ENCODE results near the gene MNAT1.

MNAT1 gene

DNA sequence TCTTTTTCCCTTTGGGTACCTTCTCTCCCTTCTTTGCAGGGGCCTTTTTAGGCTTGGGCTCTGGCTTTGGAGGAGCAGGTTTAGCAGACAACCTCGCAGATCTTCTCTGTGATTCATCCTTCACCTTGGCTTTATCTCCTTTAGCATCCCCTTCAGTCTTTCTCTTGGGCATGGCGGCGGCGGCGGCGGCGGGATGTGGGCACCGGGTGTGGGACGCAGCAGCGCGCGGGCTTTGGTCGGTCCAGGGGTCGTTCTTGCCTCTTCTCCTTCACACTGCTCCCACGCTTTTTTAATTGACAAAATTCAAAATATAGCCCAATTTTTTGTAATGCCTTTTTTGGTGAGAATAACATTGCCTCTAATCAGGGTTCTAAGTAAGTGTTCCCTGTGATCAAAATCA, 237.7 kb downstream of the MNAT1 start:
- DNase-seq = no peak

DNA sequence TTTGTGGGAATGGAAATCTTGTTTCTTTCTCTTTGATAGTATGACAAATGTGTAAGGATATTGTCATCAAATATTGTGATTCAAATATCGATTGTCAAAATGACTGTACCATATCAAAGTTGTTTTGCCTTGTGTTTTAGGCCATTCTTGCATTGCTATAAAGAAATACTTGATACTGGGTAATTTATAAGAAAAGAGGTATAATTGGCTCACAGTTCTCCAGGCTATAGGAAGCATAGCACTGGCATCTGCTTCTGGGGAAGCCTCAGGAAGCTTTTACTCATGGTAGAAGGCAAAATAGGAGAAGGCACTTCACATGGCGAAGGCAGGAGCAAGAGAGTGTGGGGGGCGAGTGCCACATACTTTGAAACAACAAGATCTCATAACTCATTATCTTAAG, 238.5 kb downstream of the MNAT1 start:
- DNase-seq = no peak

DNA sequence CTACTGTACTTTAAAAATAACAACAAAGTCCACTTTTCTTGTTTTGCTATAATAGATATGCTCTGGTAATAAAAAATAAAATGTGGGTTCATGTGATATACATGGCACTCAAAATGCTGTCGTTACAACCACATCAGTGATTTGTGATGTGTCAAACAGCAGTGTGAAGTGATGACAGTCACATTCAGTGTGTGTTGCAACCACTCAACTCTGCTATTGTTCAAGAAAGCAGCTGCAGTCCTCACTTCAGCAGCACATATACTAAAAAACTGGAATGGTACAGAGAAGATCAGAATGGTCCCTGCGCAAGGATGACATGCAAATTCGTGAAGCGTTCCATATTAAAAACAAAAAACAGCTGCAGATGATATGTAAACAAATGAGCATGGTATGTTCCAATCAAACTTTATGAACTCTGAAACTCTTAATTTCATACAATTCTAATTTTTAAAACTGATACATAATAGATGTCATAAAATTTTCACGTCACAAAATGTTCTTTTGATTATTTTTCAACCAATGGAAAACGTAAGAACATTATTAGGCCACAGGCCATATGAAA, 239.6 kb downstream of the MNAT1 start:
- DNase-seq = no peak

DNA sequence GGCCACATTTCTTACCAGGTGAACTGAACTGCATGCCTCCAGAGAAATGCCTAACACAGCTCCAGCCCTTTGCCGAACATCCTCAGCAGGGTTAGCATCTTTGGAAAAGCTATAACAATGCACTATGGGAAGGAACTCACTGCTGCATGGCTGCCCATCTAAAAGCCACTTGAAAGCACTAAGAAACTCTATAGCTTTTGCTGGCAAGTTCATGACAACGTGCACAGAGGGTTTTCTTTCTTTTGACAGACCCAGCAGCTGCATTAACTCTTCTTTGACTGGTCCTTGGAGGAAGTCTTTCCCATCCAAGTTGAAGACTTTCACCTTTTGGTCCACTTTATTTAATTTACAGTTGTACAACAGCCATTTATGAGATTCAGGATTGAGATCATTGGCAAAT, 241.0 kb downstream of the MNAT1 start:
- no peak for DNase-seq

DNA sequence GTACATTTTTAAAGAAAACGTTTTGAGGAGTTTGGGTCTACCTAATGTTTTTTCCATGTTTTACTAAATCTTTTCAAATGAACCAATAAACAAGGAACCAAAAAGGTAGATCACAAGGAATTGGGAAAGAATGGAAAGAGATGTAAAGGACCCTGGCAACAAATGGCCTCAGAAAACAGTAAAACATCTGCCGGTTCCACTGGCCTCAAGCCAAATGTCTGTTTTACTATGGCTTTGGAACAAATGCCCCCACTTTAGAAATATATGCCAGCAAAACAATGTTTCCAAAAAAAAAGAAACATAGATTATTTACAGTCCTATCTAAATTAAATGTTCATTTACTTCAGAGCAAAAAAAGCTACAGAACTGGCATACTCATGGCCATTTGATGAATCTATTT, 243.3 kb downstream of the MNAT1 start:
- DNase-seq = no peak

DNA sequence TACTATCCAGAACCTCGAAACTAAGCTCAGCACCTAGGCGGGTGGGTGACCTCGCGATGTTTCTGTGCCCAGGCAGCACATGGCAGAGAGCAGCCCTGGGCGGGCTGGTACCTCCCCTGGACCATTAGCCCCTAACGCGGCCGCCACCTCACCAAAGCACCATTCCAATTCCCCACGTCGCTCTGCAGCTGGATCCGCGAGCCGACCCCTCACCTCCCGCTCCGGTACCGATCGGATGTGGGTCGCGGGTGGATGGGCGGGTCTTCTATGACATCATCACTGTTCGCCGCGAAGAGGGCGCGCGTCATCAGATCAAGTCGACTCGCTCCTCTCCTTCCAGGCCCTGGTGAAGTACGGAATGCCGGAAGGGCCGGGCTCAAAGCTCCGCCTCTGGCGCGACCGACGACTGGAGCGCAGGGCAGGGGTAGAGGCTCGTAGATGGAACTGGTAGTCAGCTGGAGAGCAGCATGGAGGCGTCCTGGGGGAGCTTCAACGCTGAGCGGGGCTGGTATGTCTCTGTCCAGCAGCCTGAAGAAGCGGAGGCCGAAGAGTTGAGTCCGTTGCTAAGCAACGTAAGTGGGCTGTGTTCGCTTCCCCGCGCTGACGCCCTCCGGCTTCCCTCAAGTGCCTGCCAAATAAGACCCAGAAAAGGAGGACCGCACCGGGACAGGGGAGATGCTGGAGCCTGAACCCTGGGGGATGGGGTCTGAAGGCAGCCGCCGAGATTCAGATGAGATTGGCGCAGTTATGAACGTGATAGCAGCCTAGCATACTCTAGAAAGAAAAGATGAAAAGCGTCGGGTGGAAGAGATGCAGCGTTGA, 246.5 kb downstream of the MNAT1 start, which contains the start of the genes SLC38A6 and TRMT5:
Gene SLC38A6 (plus strand): TSS at position 435 of the 822 bp plus-strand sequence. CDS start 33 bp downstream, at position 468.
Gene TRMT5 (minus strand): TSS at position 269 of the 822 bp plus-strand sequence. CDS start 106 bp downstream, at position 163.
- DNase-seq = peak; percentile 85

DNA sequence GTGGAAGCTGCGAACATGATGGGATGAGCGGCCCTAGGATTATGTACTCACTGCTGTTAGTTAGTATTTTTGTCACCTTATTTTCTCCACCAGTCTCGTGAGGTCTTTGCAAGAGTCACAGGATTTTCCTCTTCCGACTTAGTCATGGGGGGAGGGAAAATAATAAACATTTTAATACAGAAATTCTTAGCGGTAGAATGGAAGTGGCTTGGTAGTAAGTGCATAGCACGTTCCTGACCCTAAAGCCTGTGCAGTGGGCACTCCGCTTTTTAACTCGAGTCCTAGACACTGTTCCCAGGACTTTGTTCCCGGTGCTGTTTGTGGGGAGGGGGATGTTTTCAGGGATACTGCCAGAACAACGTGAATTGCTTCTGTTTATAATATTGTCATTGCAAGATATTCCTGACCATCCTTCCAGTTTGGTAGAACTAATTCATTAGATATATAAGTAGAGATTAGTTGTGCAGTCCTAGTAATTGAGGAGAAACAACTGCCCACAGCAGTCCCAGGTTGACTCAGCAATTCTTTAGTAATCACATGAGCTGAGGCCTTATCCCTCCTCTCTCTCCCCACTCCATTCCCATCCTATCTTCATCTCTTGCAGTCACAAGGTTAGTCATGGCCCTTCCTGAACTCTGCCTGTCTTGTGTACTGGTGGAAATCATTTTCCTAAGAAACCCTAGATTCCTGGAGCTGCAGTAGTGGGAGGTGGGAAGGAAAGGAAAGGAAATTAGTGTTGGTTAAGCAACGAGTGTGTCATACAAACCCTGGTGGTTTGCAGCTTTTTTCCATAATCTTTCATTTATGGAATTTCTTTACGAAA, 247.3 kb downstream of the MNAT1 start:
- DNase-seq = no peak

DNA sequence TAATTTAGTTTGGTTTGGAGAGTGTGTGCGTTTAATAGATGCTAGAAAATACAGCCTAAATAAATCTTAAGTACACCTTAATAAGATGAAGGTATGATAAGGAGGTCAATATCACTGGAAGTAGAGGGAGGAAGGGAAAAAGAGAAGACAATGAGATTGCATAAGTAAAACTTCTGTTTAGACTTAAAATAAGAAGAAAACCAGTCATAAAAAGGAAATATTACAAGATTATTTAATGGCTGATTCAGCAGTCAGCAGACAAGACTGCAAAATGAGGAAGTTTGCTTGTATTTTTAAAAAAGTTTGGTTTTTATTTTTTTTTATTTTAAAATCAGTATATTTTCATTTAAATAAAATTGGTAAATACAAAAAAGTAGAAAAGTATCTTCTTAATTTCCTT, 249.6 kb downstream of the MNAT1 start:
- no peak for DNase-seq

DNA sequence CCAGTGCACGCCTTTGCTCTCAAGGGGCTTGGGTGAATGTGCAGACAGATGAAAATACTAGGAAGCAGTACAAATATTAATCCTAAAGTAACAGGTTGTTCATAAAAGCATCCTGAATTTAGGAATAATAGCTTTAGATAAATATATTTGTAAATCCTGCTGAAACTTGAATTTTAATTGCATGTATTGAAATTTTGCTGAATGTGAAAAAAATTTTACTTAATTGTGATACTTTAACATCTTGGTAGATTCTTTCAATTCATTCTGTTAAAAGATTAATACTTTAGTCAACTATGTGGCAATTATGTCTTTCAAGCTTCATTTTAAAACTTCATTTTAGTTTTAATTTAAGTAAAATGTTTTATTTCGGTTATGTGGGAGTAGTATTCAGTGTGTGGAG, 251.9 kb downstream of the MNAT1 start:
- no peak for DNase-seq

DNA sequence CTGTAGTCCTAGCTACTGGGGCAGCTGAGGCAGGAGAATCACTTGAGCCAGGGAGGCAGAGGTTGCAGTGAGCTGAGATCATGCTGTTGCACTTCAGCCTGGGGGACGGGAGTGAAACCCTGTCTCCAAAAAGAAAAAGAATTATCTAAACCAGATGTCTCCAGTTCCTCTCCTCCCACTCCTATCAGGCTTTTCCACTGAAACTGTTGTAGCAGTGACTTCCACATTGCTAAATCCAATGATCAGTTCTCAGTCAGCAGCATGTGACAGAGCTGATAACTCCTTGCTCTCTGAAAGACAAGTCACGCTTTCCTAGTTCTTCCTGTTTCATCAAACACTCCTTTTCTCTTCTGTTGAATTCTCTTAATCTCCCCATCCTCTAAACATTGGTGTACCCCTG, 255.0 kb downstream of the MNAT1 start:
- no peak for DNase-seq

DNA sequence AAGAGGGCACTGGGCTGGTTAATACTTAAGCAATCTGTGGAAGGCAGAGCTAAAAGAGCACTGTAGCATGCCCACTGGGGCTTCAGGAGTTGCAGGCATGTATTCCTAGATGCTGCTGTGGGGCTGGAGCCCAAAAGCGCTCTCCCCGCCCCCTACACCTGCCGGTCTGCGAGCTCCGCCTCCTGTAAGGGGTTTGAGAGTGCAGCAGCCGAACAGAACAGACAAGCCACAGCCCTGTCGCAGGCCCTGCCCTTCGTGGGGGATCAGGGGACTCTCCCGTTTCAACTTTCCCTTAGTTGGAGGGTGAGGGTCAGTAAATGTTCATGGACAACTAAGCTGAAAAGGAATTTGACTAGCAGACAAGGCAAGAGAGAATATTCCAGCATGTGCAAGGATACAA, 264.1 kb downstream of the MNAT1 start:
- DNase-seq = no peak

DNA sequence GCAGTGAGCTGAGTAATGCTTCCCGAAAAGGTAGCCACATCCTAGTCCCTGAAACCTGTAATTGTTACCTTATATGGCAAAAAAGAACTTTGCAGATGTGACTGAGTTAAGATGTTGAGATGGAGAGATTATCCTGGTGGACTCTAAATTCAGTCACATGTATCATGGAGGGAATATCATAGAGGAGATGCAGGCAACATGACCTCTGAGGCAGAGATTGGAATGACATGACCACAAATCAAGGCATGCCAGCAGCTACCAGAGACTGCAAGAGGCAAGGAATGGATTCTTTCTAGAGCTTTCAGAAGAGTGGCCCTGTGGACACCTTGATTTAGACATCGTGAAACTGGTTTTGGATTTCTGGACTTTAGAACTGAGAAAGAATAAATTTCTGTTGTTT, 265.0 kb downstream of the MNAT1 start:
- DNase-seq = no peak

DNA sequence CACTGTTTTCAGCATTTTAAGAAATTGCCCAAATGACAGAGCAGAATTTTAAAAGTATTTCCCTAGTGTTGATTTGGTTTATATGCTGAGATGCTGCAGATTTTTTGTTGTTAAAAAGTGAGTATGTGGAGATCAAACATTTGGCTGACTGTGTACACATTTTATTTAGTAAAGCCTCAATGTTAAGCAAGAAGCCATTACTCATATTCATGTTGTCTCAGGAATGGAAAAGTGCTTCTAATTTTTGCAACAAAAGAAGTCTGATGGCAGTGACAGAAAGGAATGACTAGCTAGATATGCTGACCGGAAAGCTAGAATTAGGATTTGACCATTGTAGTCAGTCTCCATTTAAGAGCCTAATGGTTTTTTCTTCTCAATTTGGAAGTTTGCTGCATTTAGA, 269.0 kb downstream of the MNAT1 start:
- no peak for DNase-seq

DNA sequence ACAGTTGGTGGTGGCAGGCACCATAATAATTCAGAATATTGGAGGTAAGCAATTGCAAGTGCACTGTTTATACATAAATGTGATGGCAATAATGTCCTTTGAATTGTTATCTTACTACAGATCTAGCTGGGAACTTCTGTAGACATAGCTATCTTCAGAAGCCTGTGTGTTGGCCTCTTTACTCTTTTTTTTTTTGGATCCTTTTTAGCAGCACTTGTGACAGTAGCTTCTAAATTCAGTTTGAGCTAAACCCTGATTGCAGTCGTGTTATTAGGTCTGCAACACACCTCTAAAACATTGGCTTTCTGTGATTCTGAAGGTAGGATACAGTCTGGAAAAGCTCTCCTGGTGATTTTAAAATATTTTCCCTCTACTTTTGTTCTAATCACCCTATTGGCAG, 285.0 kb downstream of the MNAT1 start:
- DNase-seq = no peak
